Cardiac muscle cell (in vitro differentiated cells and primary cell): ENCODE measurements around the gene FOXL3. TPM values are rescaled to one million over a fixed set of nuclear protein-coding genes. Genes with fewer than 3 reads are reported as not detected.

Source experiments
- DNase-seq, 2 donors: peaks; one replicate each; pipeline versions ENCODE4 v3.0.0 to v3.0.0-alpha.2; 2010 to 2017; ENCODE audit warnings: low read depth in 1 of 2, low spot score in 1 of 2
- H3K27ac ChIP-seq: fragments of 200-600 bp; sonication (generic); 2 replicates; pipeline ENCODE4 v1.5.1; 2016
- H3K27me3 ChIP-seq: fragments of 200-600 bp; sonication (generic); 2 replicates; pipeline ENCODE4 v1.6.0; 2016; ENCODE audit warnings: control low read depth
- H3K36me3 ChIP-seq: fragments of 200-600 bp; sonication (generic); 2 replicates; pipeline ENCODE4 v1.5.1; 2016; ENCODE audit warnings: control low read depth
- H3K4me1 ChIP-seq: fragments of 200-600 bp; sonication (generic); 2 replicates; pipeline ENCODE4 v1.8.1; 2017; ENCODE audit warnings: low read depth, mild to moderate bottlenecking, mixed run types
- H3K4me3 ChIP-seq: fragments of 200-600 bp; sonication (generic); 2 replicates; pipeline ENCODE4 v1.5.1; 2016; ENCODE audit warnings: mild to moderate bottlenecking
- H3K9me3 ChIP-seq: fragments of 200-600 bp; sonication (generic); 2 replicates; pipeline ENCODE4 v1.5.1; 2017; ENCODE audit warnings: low read depth, mild to moderate bottlenecking, control low read depth
- polyA plus RNA-seq: library from polyadenylated mRNA; unstranded; fragments of >200 nt; fragmentation: Nextera tagmentation; extraction: Ambion mirVana; gene quantifications from 2 replicates; pipeline ENCODE4 v1.2.1, GENCODE V29; 2016
- total RNA-seq: library from RNA; depleted of rRNA; stranded (reverse); fragments of >200 nt; gene quantifications from 2 replicates; pipeline ENCODE4 v1.2.3, GENCODE V29; 2016
- TF ChIP-seq, protein P1 (sequence below): IDR thresholded peaks from 2 replicates; pipeline ENCODE4 v1.5.1; 2012; ENCODE audit warnings: low read depth, mild to moderate bottlenecking, low read length

The FOXL3 gene
- total and polyA plus RNA-seq, 2 experiments from 2014 or later, result not detected

DNA sequence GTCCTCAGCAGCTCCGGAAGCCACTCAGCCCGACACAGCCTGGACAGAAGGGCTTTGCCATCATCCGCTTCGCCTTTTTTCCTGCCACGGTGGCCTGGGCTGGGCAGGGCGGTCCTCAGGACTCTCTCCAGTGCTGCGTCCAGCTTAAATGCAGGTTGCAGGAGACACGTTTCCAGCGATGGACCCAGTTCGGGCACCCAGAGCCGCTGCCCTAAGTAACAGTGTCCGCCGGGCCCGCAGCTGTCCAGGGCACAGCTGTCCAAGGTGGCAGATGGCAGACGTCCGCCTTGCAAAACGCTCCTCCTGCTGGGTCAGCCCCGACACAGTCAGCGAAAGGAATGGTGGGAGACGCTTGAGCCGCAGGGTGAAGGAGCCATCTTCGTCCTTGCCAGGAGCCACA lies 37.0 kb upstream of the FOXL3 start:
- Histone ChIP-seq H3K27ac (no peak overlapping the region), H3K4me3 (no peak overlapping the region), H3K36me3 (no peaks in the 10 kb centered on the region), H3K27me3 (no peaks in the 10 kb centered on the region), H3K4me1 (no peaks in the 10 kb centered on the region), H3K9me3 (no peaks in the 10 kb centered on the region)
- DNase-seq, result no peak
- TF ChIP-seq, protein P1, sequence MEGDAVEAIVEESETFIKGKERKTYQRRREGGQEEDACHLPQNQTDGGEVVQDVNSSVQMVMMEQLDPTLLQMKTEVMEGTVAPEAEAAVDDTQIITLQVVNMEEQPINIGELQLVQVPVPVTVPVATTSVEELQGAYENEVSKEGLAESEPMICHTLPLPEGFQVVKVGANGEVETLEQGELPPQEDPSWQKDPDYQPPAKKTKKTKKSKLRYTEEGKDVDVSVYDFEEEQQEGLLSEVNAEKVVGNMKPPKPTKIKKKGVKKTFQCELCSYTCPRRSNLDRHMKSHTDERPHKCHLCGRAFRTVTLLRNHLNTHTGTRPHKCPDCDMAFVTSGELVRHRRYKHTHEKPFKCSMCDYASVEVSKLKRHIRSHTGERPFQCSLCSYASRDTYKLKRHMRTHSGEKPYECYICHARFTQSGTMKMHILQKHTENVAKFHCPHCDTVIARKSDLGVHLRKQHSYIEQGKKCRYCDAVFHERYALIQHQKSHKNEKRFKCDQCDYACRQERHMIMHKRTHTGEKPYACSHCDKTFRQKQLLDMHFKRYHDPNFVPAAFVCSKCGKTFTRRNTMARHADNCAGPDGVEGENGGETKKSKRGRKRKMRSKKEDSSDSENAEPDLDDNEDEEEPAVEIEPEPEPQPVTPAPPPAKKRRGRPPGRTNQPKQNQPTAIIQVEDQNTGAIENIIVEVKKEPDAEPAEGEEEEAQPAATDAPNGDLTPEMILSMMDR, result no peak

DNA sequence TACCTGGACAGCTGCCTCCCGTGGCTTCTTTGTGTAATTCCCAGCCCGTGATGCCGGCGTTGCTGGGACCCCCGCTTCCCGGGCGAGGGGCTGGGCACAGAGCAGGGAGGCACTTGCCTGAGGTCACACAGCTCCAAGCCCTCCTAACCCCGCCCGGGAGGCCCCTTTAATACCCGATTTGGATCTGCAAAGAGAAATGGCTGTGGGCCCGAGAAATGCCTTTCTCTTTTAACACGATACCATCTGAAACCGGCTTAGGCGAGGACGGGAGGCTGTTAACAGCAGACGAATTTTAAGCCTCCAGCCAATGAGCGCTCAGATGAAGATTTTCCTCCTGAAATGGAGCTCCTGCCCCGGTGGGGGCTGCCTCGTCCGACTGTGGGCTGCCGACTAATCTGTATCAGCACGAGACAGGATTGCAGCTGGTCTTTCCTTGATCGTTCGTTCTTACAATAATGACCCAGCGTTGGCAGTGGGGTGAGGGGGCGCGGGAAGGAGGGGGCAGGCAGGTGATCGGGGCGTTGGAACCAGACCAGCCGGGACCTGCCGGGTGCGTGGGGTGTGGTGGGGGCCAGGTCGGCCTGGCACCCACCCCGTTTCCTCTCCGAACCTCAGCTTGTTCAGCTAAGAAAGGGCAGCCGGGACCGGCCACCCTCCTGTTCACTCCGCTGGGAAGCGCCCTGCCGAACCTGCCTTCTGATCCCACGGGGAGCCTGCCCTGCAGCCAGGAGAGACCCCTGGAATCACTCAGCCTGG lies 36.2 kb upstream of the FOXL3 start:
- TF ChIP-seq, protein P1, result no peak
- no peak for DNase-seq
- H3K4me3 ChIP-seq, result no peak overlapping the region
- H3K27me3 ChIP-seq, result no peaks in the 10 kb centered on the region
- H3K27ac ChIP-seq, result no peak overlapping the region
- no peaks in the 10 kb centered on the region for H3K4me1 ChIP-seq
- H3K36me3 ChIP-seq, result no peaks in the 10 kb centered on the region
- no peaks in the 10 kb centered on the region for H3K9me3 ChIP-seq

DNA sequence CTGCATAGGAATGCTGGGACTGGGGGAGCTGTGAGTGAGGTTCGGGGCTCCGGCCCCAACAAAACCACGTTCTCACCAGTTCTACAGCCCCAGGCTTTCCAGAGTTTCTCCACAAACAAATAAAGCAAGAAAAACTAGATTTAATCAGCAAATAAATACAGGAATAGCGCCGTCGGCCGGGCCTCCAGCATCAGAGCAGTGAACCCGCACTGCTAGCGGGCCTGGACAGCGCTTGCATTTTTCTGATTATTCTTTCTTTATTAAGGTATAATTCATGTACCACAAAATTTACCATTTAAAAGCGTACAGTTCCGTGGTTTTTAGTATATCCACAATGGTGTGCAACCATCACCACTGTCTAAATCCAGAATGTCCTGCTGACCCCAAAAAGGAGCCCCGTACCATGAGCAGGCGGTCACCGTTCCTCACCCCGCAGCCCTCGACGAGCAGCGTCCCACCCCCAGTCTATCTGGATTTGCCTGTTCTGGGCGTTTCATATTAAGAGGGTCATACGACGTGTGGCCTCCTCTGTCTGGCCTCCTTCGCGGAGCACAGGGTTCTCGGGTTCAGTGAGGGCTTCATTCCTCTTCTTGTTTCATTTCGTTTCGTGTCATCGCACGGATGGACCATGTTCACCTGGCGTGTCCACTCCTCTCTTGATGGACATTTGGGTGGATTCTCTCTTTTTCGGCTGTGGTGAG lies 35.5 kb upstream of the FOXL3 start:
- Histone ChIP-seq H3K36me3 (no peaks in the 10 kb centered on the region), H3K4me3 (no peak overlapping the region), H3K9me3 (no peaks in the 10 kb centered on the region), H3K27me3 (no peaks in the 10 kb centered on the region), H3K27ac (no peak overlapping the region), H3K4me1 (no peaks in the 10 kb centered on the region)
- TF ChIP-seq, protein P1, result no peak
- DNase-seq, result no peak

DNA sequence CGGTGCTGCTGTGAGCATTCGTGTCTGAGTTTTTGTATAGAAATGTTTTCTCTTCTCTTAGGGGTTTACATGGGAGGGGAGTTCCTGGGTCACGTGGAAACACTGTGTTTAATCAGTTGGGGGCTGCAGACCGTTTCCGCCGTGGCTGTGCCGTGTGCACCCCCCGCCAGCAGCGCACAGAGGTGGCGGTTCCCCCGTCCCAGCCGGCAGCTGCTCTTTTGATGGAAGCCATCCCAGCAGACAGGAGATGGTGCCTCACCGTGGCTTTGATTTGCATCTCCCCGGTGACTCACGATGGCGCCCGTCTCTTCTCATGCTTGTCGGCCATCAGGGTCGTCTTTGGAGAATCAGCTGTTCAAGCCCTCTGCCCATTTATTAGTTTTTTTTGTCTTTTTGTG lies 34.9 kb upstream of the FOXL3 start:
- no peak for DNase-seq
- Histone ChIP-seq H3K27ac (no peak overlapping the region), H3K36me3 (no peaks in the 10 kb centered on the region), H3K9me3 (no peaks in the 10 kb centered on the region), H3K4me3 (no peak overlapping the region), H3K4me1 (no peaks in the 10 kb centered on the region), H3K27me3 (no peaks in the 10 kb centered on the region)
- TF ChIP-seq, protein P1, result no peak

DNA sequence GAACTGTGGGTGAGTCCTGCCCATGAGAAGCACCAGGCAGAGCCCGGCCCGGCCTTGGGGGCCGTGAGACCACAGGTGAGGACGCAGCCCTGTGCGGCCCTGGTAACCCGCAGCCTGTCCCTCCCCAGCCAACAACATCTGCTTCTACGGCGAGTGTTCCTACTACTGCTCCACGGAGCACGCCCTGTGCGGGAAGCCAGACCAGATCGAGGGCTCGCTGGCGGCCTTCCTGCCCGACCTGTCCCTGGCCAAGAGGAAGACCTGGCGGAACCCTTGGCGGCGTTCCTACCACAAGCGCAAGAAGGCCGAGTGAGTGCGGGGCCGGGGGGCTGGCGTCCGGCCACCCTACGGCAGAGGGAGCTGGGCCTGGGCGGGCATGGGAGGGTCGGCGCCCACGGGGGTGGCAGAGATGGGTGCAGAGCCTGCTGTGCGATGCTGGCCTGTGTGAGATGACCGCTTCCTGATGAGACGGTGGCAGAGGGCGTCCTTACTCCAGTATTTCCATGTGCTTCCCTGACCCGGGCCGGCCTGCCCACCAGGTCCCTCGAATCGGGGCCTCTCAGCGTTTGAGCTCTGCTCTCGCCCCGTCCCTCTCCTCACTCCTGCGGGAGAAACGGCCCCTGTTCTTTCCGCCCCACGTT lies 34.1 kb upstream of the FOXL3 start:
- no peak for DNase-seq
- no peaks in the 10 kb centered on the region for H3K4me1 ChIP-seq
- H3K27me3 ChIP-seq, result no peaks in the 10 kb centered on the region
- H3K27ac ChIP-seq, result no peak overlapping the region
- no peaks in the 10 kb centered on the region for H3K36me3 ChIP-seq
- TF ChIP-seq, protein P1, result no peak
- H3K4me3 ChIP-seq, result no peak overlapping the region
- H3K9me3 ChIP-seq, result no peaks in the 10 kb centered on the region
